SU-DHL-6 (cell line): ENCODE data around the gene RUNX1.

Experiments used
- EZH2phosphoT487 ChIP-seq: fragments of 200-600 bp; sonication (generic), shearing (Covaris generic); conservative IDR thresholded peaks from 2 replicates; pipeline ENCODE4 v1.6.1; 2018; ENCODE audit warnings: mild to moderate bottlenecking, antibody characterized with exemption, low read length, moderate library complexity, mixed read lengths
- TF ChIP-seq, protein P1 (sequence below): fragments of 200-600 bp; sonication (generic); IDR thresholded peaks from one replicate; pipeline ENCODE4 v1.5.1; 2017; ENCODE audit warnings: antibody characterized with exemption, mild to moderate bottlenecking, low read length, moderate library complexity; ENCODE audit not compliant: insufficient read depth, poor library complexity, severe bottlenecking

GRCh38 chr21:34988139-34988538 lies 61.0 kb downstream of the RUNX1 start:
- TF ChIP-seq, protein P1, sequence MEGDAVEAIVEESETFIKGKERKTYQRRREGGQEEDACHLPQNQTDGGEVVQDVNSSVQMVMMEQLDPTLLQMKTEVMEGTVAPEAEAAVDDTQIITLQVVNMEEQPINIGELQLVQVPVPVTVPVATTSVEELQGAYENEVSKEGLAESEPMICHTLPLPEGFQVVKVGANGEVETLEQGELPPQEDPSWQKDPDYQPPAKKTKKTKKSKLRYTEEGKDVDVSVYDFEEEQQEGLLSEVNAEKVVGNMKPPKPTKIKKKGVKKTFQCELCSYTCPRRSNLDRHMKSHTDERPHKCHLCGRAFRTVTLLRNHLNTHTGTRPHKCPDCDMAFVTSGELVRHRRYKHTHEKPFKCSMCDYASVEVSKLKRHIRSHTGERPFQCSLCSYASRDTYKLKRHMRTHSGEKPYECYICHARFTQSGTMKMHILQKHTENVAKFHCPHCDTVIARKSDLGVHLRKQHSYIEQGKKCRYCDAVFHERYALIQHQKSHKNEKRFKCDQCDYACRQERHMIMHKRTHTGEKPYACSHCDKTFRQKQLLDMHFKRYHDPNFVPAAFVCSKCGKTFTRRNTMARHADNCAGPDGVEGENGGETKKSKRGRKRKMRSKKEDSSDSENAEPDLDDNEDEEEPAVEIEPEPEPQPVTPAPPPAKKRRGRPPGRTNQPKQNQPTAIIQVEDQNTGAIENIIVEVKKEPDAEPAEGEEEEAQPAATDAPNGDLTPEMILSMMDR = no peak
- no peak for TF ChIP-seq EZH2phosphoT487
